Right lobe of liver (tissue), 4 donors: ENCODE measurements around the gene RPS6KA5.

Experiments used
- POLR2A ChIP-seq: fragments of 450-650 bp; IDR thresholded peaks from one replicate; pipeline ENCODE4 v1.6.1; 2017; ENCODE audit warnings: antibody characterized with exemption, mild to moderate bottlenecking
- TF ChIP-seq, protein P1 (sequence below), 4 donors: fragments of 200-600 bp in 3 of 4; fragments of 450-650 bp in 1 of 4; IDR thresholded peaks; one replicate each; pipeline versions ENCODE4 v1.5.1 to v1.8.0; 2016 to 2022; ENCODE audit warnings: antibody characterized with exemption in 4 of 4, mild to moderate bottlenecking in 2 of 4
- donor health status: DM: no; HTN: no; CAD: no.
- donor health status: DM: no; HTN: no; CAD: no.
- donor health status: DM: no; HTN: yes; CAD: no.

DNA sequence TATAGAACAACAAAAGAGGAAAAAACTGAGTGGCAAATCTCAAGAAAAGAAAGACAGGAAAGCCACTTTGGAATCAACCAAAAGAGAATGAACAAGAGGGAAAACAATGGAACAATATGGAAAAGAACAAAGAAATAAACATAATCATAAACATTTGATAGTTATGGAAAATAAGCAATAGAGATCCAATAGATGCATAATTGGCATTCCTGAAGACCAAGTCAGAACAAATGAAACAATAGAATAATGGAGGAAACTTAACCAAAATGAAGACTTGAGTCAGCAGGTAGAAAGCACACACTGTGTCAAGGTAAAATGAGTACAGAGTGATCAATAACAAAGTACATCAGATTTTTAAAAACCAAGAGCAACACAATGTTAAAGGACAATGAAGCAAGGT is 10.1 kb upstream of the RPS6KA5 start:
- TF ChIP-seq, protein P1, sequence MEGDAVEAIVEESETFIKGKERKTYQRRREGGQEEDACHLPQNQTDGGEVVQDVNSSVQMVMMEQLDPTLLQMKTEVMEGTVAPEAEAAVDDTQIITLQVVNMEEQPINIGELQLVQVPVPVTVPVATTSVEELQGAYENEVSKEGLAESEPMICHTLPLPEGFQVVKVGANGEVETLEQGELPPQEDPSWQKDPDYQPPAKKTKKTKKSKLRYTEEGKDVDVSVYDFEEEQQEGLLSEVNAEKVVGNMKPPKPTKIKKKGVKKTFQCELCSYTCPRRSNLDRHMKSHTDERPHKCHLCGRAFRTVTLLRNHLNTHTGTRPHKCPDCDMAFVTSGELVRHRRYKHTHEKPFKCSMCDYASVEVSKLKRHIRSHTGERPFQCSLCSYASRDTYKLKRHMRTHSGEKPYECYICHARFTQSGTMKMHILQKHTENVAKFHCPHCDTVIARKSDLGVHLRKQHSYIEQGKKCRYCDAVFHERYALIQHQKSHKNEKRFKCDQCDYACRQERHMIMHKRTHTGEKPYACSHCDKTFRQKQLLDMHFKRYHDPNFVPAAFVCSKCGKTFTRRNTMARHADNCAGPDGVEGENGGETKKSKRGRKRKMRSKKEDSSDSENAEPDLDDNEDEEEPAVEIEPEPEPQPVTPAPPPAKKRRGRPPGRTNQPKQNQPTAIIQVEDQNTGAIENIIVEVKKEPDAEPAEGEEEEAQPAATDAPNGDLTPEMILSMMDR (IDR thresholded peaks at IDR 0.05): no peak
- no peak for TF ChIP-seq POLR2A
